HT-29 (cell line): ENCODE measurements around the gene ARHGEF2. TPM values are rescaled to one million over a fixed set of nuclear protein-coding genes. Genes with fewer than 3 reads are reported as not detected.
"Not testable (repeated sequence)": the region's sequence is repeated elsewhere in the genome, so short reads cannot be mapped to it uniquely, and the experiment has no call there.

Source experiments
- DNase-seq: peaks from one replicate; pipeline ENCODE4 v3.0.0-alpha.2; 2015; ENCODE audit warnings: low spot score
- total RNA-seq: library from RNA; depleted of rRNA; stranded (reverse); fragments of >200 nt; shearing (Covaris generic); gene quantifications from 2 replicates; pipeline ENCODE4 v1.2.3, GENCODE V29; 2014

The ARHGEF2 gene
- total RNA-seq, 1 experiment from 2014 or later: 179 TPM

- DNase-seq: no peak
Observed at GRCh38 chr1:155944444-155944799, 33.9 kb downstream of the ARHGEF2 start.

DNA sequence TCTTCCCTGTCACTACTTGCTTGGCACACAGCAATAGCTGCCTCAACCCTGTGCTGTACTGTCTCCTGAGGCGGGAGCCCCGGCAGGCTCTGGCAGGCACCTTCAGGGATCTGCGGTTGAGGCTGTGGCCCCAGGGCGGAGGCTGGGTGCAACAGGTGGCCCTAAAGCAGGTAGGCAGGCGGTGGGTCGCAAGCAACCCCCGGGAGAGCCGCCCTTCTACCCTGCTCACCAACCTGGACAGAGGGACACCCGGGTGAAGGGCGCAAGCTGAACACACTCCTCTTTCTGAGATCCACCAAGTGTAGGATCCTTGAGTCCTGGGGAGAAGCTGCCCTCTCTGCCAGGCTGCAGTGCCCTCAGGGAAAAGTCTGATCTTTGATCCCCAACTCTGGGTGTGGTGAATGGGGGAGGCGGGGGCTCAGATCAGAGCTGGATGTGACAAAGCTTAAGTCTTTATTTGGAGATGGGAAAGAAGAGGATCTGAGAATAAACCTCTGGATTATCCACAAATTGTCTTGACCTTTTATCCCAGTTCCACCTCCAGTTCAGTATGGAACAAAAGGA, 35.7 kb downstream of the ARHGEF2 start:
- peak; percentile 53 for DNase-seq

DNA sequence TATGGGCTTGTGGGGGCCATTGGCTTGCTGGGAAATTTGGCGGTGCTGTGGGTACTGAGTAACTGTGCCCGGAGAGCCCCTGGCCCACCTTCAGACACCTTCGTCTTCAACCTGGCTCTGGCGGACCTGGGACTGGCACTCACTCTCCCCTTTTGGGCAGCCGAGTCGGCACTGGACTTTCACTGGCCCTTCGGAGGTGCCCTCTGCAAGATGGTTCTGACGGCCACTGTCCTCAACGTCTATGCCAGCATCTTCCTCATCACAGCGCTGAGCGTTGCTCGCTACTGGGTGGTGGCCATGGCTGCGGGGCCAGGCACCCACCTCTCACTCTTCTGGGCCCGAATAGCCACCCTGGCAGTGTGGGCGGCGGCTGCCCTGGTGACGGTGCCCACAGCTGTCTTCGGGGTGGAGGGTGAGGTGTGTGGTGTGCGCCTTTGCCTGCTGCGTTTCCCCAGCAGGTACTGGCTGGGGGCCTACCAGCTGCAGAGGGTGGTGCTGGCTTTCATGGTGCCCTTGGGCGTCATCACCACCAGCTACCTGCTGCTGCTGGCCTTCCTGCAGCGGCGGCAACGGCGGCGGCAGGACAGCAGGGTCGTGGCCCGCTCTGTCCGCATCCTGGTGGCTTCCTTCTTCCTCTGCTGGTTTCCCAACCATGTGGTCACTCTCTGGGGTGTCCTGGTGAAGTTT, 36.4 kb downstream of the ARHGEF2 start:
- DNase-seq: no peak

GRCh38 chr1:155940993-155941844, 37.1 kb downstream of the ARHGEF2 start, which contains the start of gene RXFP4:
TSS of gene RXFP4 (plus strand) at chr1:155941638. CDS start at chr1:155941710, 72 bp downstream.
- DNase-seq: peak; percentile 74

- peak; percentile 88 for DNase-seq
Observed at GRCh38 chr1:155940482-155940992, 37.8 kb downstream of the ARHGEF2 start.

DNA sequence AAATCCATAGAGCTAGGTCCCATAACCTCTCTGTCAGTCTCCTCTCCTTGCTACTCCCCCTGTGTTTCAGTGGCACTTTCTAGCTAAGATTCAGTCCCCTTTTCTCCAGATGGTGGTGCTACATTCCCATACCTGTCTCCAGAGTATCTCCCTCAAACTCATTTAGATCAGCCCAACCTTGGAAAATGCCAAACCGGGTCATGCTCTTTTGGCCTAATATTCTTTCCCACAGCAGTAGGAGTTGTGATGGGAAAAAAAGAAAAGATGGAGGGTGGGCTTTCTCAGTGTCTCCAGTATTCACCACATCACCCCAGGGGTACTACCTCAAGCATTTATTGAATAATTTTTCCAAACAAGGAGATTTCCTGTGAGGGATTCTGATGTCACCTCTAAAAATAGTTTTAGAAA, 40.1 kb downstream of the ARHGEF2 start:
- peak; percentile 79 for DNase-seq

GRCh38 chr1:155934936-155935590, 43.3 kb downstream of the ARHGEF2 start:
- no peak for DNase-seq

GRCh38 chr1:155934097-155934935, 44.0 kb downstream of the ARHGEF2 start, which contains the start of gene KHDC4:
TSS of gene KHDC4 (minus strand) at chr1:155934413. CDS start at chr1:155934373, 40 bp downstream.
- DNase-seq: peak; percentile 98

DNA sequence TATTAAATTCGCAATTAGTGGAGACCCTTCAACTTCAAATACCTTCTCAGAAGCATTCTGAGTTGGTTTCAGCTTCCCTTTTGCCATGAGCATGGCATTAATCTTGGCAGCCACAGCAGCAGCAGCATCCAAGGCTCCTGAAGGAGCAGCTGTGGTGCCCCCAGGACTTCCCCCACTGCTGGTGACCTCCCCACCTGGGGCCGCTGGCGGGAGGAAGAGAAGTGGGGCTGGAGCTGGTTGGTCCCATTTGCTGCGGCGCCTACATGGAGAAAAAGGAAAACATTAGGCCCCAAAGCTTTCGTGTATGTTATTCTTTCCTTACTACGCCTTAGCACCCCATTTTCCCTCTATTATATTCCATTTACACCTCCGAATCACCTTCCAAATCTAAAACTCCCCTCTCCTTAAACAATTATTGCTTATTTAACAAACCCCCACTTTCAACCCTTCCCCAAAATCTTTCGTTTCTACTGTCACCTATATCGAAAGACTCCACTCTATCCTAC, 44.7 kb downstream of the ARHGEF2 start:
- no peak for DNase-seq

DNA sequence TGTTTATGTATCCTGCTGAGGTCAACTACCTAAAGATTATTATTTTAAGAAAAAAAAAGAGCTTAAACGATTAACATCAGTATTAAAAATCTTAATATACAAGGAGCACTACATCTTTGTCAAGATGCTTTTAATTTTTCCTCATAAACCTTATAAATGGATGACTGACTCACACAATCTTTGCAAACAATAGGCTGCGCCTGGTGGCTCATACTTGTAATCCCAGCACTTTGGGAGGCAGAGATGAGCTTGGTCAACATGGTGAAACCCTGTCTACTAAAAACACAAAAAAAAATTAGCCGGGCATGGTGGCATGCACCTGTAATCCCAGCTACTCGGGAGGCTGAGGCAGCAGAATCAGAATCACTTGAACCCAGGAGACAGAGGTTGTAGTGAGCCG, 45.9 kb downstream of the ARHGEF2 start:
- no peak for DNase-seq

- DNase-seq: no peak
Observed at GRCh38 chr1:155932081-155932480, 46.3 kb downstream of the ARHGEF2 start.

GRCh38 chr1:155931332-155932038, 46.9 kb downstream of the ARHGEF2 start:
- no peak for DNase-seq

- DNase-seq: not testable (repeated sequence)
Observed at GRCh38 chr1:155930725-155931124, 47.6 kb downstream of the ARHGEF2 start.

GRCh38 chr1:155929057-155929456, 49.3 kb downstream of the ARHGEF2 start:
- DNase-seq: no peak

DNA sequence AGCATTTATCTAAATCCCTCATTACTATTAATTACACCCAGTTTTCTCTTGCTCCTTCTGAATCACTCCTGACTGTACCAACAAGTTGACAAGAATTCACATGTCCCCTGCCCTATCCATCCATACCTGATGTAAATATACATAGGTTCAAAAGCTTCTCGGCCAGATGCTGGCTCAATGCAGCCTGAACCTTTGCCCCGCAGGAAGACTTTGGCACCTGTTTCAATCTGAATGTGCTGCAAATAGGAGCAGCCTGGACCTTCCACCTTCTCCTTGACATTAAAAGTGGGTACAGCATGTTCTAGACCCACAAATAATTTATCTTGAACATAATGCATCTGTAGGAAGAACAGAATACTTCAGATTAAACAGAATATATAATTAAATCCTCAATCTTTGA, 52.8 kb downstream of the ARHGEF2 start:
- no peak for DNase-seq

GRCh38 chr1:155920717-155921116, 57.6 kb downstream of the ARHGEF2 start:
- DNase-seq: no peak

DNA sequence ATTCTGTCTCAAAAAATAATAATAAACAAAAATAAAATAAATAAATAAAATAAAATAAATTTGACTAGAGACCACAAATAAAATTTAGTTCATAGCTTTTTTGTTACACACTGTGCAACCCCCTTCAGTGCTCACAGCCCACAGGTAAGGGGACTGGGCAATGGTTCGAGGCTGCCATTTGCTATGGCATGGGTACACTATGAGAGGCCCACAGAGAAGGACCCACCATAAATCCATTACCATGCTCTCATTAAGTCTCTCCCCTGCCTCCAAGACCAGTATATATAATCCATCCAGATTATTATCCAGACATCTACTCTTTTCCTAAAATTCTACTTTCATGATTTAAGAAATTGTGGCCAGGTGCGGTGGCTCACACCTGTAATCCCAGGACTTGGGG, 58.5 kb downstream of the ARHGEF2 start:
- no peak for DNase-seq

- no peak for DNase-seq
Observed at GRCh38 chr1:155918660-155919059, 59.7 kb downstream of the ARHGEF2 start.

DNA sequence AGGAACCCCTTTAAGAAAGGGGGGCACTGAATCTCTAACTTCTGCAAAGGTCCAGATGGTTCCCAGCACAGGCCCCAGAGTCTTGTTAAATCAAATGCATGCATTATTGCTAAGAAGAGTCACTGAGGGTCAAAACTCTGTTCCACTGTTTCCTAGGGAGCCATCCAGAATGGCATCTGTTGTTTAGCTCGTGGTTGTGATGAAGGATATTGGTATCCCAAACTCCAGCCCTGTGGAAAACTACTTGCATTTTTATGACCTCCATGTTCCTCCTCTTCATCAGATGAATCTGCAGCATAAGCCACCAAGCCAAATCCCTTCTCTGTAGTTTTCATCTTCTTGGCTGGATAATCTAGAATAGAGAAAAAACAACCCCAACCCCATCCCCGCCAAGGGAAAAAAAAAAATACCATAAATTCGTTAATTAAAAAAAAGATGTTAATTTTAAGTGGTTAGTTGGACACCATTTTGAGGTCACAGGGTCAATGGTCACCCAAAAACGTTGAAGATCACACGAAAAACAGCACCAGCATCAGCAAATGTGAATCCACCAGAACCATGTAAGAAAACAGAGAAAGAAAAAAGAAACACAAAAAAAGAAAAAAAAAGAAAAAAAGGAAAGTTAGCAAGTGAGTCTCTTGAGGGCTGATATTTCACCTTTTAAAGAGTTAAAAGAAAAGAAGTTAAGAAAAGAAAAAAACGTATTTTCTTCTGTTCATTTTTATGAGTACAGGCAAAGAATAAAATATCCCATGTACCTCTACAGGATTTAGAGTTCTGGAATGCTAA, 64.2 kb downstream of the ARHGEF2 start:
- DNase-seq: no peak
